Measurements from ENCODE around the gene RGL3.
A peak's percentile ranks its signal among the peaks of the same experiment; 100 is the strongest.
"Not testable (repeated sequence)": the region's sequence is repeated elsewhere in the genome, so short reads cannot be mapped to it uniquely, and the experiment has no call there.

The RGL3 gene

DNA sequence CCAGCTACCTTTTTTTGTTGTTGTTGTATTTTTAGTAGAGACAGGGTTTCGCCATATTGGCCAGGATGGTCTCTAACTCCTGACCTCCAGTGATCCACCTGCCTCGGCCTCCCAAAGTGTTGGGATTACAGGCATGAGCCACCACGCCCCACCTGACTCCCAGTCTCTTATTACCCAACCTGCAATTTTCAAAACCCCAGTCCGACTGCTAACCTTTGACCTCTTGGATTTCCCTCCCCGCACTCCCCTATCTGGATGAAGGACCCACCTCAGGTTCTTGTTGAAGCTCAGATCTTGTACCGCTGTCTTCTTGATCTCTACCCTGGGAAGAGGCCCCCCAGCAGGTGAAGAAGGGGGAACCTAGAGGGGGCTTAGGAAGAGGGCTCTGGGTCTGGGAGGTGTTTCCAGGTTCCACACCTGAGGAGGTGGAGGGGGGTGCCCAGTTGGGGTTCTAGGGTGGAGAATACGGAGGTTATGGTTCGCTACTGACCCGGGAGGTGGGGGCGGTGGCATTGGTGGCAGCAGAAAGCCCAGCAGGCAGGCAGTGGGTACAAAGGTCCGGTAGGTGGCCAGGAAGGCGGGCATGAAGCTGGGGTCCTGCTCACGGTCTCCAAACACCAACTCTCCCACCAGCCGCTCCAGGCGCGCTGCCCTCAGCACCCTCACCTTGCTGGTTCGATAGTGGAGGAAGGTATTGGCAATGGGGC, 2.6 kb downstream of the RGL3 start:
- TF ChIP-seq, protein P1, sequence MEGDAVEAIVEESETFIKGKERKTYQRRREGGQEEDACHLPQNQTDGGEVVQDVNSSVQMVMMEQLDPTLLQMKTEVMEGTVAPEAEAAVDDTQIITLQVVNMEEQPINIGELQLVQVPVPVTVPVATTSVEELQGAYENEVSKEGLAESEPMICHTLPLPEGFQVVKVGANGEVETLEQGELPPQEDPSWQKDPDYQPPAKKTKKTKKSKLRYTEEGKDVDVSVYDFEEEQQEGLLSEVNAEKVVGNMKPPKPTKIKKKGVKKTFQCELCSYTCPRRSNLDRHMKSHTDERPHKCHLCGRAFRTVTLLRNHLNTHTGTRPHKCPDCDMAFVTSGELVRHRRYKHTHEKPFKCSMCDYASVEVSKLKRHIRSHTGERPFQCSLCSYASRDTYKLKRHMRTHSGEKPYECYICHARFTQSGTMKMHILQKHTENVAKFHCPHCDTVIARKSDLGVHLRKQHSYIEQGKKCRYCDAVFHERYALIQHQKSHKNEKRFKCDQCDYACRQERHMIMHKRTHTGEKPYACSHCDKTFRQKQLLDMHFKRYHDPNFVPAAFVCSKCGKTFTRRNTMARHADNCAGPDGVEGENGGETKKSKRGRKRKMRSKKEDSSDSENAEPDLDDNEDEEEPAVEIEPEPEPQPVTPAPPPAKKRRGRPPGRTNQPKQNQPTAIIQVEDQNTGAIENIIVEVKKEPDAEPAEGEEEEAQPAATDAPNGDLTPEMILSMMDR (IDR thresholded peaks at IDR 0.05; ENCODE audit: borderline replicate concordance, insufficient read depth, low read depth, low read length): no peak
- no peak overlapping the region for H3K4me3 ChIP-seq (ENCODE audit: low read depth, low read length)

DNA sequence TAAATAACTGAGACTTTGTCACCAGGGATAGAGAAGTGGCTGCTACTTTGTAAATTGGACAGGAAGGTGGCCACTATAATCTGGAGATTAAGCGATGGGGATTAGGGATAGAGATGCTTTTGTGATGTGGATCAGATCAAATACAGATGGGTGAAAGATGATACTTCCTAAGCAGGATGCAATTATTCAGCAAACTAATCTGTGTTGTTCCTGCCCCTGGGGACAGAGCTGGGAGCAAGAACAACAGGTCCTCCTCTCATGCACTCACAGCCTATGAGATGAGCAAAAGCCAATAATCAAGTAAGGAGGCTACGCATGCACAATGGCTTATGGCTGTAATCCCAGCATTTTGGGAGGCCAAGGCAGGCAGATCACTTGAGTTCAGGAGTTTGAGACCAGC, 4.6 kb downstream of the RGL3 start:
- TF ChIP-seq, protein P1 (IDR thresholded peaks at IDR 0.05; ENCODE audit: borderline replicate concordance, insufficient read depth, low read depth, low read length): no peak
- H3K4me3 ChIP-seq (ENCODE audit: low read depth, low read length): no peak overlapping the region

DNA sequence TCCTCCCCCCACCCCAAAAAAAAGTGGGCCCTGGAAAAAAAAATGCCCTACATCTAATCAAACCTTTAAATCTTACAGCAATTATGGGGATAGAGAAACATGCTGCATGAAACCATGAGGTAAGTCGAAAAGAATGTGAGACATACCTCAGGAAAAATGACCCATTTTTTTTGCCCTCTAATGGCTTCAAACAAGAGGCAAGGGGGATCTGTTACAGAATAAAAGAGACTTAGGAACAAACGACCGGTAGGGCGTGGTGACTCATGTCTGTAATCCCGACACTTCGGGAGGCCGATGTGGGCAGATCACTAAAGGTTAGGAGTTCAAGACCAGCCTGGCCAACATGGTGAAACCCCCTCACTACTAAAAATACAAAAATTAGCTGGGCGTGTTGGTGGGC, 8.4 kb downstream of the RGL3 start:
- TF ChIP-seq, protein P1 (IDR thresholded peaks at IDR 0.05; ENCODE audit: borderline replicate concordance, insufficient read depth, low read depth, low read length): no peak
- H3K4me3 ChIP-seq (ENCODE audit: low read depth, low read length): no peak overlapping the region

DNA sequence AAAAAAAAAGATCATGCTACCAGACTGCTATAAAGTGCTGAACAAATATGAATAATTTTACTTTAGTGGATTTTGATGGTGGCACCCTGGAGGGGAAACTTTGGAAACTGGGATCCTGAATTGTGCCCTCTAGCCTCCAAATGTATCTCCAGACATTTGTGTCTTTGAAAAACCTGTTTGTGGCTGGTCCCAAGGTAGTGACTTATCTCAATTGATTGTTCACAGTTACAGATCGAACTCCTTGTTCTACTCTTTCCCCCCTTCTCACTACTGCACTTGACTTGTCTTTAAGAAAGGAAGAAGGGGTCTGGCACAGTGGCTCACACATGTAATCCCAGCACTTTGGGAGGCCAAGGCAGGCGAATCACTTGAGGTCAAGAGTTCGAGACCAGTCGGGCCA, 10.5 kb downstream of the RGL3 start:
- no peak overlapping the region for H3K4me3 ChIP-seq (ENCODE audit: low read depth, low read length)
- TF ChIP-seq, protein P1 (IDR thresholded peaks at IDR 0.05; ENCODE audit: borderline replicate concordance, insufficient read depth, low read depth, low read length): no peak

DNA sequence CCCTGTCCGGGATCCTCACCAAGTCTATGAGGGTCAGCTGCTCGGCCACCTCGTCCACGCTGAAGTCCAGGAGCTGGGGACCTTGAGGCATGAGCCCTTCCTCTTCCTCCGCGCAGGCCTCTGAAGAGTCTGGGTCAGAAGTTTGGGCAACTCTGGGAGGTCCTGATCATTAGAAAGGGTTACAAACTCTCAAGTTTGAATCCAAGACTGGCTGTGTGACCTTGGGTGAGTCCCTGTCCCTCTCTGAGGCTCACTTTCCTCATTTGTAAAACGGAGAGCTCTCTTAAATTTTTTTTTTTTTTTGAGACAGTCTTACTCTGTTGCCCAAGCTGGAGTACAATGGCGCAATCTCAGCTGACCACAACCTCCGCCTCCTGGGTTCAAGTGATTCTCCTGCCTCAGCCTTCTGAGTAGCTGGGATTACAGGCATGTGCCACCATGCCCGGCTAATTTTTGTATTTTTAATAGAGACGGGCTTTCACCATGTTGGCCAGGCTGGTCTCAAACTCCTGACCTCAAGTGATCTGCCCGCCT, 12.3 kb downstream of the RGL3 start:
- not testable (repeated sequence) for H3K4me3 ChIP-seq (ENCODE audit: low read depth, low read length)

DNA sequence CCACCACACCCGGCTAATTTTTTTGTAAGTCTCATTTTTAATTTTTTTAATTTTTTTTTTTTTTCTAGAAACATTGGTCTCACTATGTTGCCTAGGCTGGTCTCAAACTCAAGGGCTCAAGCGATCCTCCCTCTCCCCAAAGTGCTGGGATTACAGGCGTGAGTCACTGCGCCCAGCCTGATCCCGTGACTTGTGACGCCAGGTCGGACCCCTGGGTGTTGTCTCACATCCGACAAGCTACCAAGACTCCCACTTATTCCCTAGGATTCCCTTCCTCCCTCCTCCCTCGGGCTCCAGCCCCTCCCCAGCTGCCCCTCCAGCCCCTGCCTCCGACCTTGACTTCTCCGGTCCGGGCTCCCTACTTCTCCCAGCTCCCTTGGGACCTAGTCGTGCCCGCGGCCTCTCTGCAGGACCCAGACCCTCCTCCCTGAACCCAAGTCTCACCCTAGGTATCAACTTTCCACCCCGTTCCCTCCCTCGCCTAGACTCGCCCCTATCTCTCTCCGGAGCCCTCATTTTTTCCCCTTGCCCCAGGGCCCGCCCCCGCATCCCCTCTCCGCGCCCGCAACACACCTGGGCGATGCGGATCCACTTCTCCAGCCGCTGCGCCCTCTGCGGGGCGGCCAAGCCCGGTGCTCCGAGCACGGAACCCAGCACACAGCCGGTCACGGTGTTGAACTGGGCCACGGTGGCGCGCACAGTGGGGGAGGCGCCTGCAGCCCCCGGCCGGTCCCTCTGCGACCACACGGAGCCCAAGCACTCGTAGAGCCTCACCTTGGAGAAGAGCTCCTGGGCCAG, 13.1 kb downstream of the RGL3 start:
- TF ChIP-seq, protein P1 (IDR thresholded peaks at IDR 0.05; ENCODE audit: borderline replicate concordance, insufficient read depth, low read depth, low read length): peak; percentile 45; the same call in 1 of the 2 replicates
- no peak overlapping the region for H3K4me3 ChIP-seq (ENCODE audit: low read depth, low read length)

DNA sequence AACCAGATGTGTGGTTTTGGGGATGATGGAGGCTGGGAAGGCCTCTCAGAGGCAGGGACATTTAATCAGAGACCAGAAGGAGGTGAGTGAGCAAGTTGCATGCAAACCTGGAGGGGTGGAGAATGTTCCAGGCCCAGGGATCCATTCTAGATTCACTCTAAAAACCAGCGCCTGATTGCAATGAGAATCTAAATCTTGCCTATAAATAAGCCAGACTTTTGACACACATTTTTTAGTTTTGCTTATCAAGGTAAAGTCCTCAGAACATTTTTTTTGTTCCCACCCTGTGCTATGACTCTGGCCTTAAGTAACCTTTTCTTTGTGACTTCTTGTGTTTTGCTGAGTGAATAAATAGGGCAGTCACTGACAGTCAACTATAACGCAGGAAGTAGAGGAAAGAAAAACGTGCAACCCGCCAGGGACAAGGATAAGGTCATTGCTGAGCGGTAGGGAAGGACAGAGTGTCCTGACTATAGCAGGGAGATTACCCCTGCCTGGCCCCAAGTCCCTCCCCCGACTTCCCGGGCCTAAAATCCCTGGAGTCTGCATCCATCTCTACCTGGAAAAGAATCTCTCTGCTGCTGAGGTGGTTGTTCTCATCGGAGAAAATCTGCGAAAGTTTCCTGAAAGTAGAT, 14.4 kb downstream of the RGL3 start:
- TF ChIP-seq, protein P1 (IDR thresholded peaks at IDR 0.05; ENCODE audit: borderline replicate concordance, insufficient read depth, low read depth, low read length): no peak
- H3K4me3 ChIP-seq (ENCODE audit: low read depth, low read length): no peak overlapping the region

Measured in GM12875 (cell line).